Uterus (tissue), 2 donors: Measurements from ENCODE around the gene BAD.

Source experiments
- POLR2A ChIP-seq, 2 donors: fragments of 450-650 bp; IDR thresholded peaks; one replicate each; pipeline ENCODE4 v1.6.1; 2016; ENCODE audit warnings: antibody characterized with exemption in 2 of 2, mild to moderate bottlenecking in 1 of 2, moderate library complexity in 1 of 2
- TF ChIP-seq, protein P1 (sequence below), 4 experiments: fragments of 200-600 bp in 2 of 4; fragments of 450-650 bp in 2 of 4; sonication (generic) in 2 of 4; IDR thresholded peaks; one replicate each; pipeline ENCODE4 v1.5.1; 2016 to 2019; ENCODE audit warnings: antibody characterized with exemption in 4 of 4, mild to moderate bottlenecking in 2 of 4, moderate library complexity in 1 of 4

DNA sequence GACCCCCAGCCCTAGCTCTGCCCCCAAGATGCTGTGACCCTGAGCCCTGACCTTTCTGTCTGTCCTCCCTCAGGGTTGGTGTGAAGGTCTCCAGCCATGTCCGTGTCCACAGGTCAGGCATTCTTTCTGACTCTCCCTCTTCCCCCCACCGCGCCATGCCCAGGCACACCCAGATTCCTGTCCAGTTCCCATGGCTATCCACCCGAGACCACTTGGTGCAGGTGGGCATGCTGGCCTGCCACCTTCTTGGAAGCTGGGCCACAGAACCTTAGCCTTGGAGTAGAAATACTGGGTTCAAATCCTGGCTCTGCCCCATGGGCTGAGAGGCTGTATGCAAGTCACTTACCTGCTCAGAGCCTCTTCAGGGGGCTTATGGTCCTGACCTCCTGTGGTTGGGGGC lies 35.4 kb downstream of the BAD start:
- TF ChIP-seq, protein P1, sequence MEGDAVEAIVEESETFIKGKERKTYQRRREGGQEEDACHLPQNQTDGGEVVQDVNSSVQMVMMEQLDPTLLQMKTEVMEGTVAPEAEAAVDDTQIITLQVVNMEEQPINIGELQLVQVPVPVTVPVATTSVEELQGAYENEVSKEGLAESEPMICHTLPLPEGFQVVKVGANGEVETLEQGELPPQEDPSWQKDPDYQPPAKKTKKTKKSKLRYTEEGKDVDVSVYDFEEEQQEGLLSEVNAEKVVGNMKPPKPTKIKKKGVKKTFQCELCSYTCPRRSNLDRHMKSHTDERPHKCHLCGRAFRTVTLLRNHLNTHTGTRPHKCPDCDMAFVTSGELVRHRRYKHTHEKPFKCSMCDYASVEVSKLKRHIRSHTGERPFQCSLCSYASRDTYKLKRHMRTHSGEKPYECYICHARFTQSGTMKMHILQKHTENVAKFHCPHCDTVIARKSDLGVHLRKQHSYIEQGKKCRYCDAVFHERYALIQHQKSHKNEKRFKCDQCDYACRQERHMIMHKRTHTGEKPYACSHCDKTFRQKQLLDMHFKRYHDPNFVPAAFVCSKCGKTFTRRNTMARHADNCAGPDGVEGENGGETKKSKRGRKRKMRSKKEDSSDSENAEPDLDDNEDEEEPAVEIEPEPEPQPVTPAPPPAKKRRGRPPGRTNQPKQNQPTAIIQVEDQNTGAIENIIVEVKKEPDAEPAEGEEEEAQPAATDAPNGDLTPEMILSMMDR (IDR thresholded peaks at IDR 0.05): no peak
- TF ChIP-seq POLR2A (IDR thresholded peaks at IDR 0.05): no peak
